Immature natural killer cell (primary cell): ENCODE measurements around the gene PDE6B. TPM values are rescaled to one million over a fixed set of nuclear protein-coding genes. Genes with fewer than 3 reads are reported as not detected.

Source experiments
- DNase-seq, 3 donors: peaks; one replicate each; pipeline ENCODE4 v3.0.0; 2022; ENCODE audit warnings: mixed read lengths in 1 of 3
- H3K27ac Mint-ChIP-seq, 6 donors: one replicate each; pipeline ENCODE4 v1.8.0; 2020; ENCODE audit warnings: mixed read lengths in 6 of 6, mild to moderate bottlenecking in 5 of 6, inconsistent platforms in 4 of 6, moderate library complexity in 3 of 6
- H3K27me3 Mint-ChIP-seq, 3 donors: one replicate each; pipeline ENCODE4 v1.8.0; 2020 to 2021; ENCODE audit warnings: low read depth in 3 of 3, mild to moderate bottlenecking in 3 of 3, mixed read lengths in 3 of 3, moderate library complexity in 3 of 3, inconsistent platforms in 1 of 3
- H3K36me3 Mint-ChIP-seq, 3 donors: one replicate each; pipeline ENCODE4 v1.8.0; 2020; ENCODE audit warnings: mixed read lengths in 3 of 3, inconsistent platforms in 2 of 3, mild to moderate bottlenecking in 2 of 3
- H3K4me1 Mint-ChIP-seq, 2 donors: one replicate each; pipeline ENCODE4 v1.8.0; 2020; ENCODE audit warnings: inconsistent platforms in 2 of 2, mild to moderate bottlenecking in 2 of 2, mixed read lengths in 2 of 2, moderate library complexity in 1 of 2
- H3K4me3 Mint-ChIP-seq, 5 donors: one replicate each; pipeline ENCODE4 v1.8.0; 2020; ENCODE audit warnings: mild to moderate bottlenecking in 5 of 5, mixed read lengths in 5 of 5, inconsistent platforms in 3 of 5, moderate library complexity in 3 of 5
- H3K9me3 Mint-ChIP-seq, 6 donors: one replicate each; pipeline ENCODE4 v1.8.0; 2020; ENCODE audit warnings: mild to moderate bottlenecking in 6 of 6, mixed read lengths in 6 of 6, inconsistent platforms in 4 of 6, moderate library complexity in 3 of 6
- polyA plus RNA-seq, 3 donors: library from polyadenylated mRNA; unstranded; fragments of 300-500 nt; fragmentation: Illumina TruSeq; gene quantifications; one replicate each; pipeline ENCODE4 v1.2.3, GENCODE V29; 2021

Gene PDE6B
- polyA plus RNA-seq, 3 donors from 2014 or later: 18.9 to 35.8 (median 28.6) TPM

DNA sequence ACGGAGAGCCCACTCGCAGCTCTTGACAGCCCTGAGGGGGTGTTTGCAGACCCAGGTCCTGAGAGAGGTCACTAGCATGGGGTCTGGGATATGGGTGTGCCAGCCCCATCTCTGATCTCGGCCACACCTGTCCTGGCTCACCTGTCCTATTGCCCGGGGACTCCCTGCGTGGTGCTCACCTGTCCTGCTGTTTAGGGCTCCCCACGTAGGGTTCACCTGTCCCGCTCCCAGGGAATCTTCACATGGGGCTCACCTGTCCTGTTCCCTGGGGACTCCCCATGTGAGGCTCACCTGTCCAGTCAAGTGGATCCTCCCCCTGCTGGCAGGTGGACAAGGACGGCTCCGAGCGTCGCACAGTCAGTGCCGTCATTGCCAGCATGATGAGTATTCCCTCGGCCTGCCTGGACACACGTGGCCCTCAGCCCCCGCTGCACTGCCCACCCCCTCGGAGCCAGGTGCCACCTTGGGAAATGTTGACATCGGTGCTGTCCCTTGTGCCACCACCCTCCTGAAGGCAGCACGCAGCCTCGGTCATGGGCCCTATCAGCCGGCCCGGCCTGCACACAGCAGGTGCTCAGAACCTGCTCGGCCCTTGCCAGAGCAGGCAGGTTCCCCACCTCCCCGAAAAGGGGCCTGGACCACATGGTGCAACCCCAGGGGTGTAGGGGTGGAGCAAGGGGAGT lies 57.3 kb downstream of the PDE6B start:
- H3K27ac Mint-ChIP-seq: peak overlapping the region in 1 of 6 donors; percentile 55
- peaks cover 15 to 16% of the 10 kb centered on the region in 2 donors for H3K4me1 Mint-ChIP-seq
- peak overlapping the region in 2 of 5 donors; percentile 27 to 39 for H3K4me3 Mint-ChIP-seq
- H3K36me3 Mint-ChIP-seq: no peaks in the 10 kb centered on the region
- no peak for DNase-seq
- H3K27me3 Mint-ChIP-seq: peaks cover 5 to 8% (median 7%) of the 10 kb centered on the region in 3 donors
- no peaks in the 10 kb centered on the region for H3K9me3 Mint-ChIP-seq

DNA sequence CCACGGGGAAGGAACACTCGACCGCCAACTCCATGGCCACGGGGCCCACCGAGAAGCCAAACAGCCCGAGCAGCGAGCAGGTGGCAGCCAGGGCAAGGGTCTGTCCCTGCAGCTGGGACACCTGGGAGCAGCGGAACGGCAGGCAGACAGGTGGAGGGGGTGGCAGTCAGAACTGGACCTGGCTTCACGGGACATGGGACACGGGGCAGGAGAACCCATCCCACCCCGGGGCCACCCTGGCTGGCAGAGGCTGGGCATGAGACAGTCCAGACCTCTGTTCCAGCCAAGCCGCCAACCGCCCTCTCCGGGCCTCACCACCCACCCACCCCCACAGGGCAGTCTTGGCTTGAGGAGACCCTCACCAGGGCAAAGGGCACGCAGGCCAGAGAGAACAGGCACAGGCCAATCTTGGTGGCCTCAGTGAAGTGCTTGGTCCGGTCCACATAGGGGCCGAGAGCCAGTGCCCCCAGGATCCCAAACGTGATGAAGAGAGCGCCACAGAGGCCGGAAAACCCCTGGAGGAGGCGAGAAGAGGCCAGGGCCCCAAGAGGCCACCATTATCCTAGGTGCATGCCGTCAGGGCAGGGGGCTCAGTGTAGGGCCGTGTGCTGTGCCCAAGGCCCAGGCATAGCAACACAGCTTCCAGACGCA lies 58.0 kb downstream of the PDE6B start:
- DNase-seq: no peak
- H3K36me3 Mint-ChIP-seq: no peaks in the 10 kb centered on the region
- H3K4me3 Mint-ChIP-seq: no peak overlapping the region
- peak overlapping the region in 3 of 6 donors; percentile 29 to 72 (median 61) for H3K27ac Mint-ChIP-seq
- H3K9me3 Mint-ChIP-seq: no peaks in the 10 kb centered on the region
- peaks cover 2 to 8% (median 7%) of the 10 kb centered on the region in 3 donors for H3K27me3 Mint-ChIP-seq
- peaks cover 15 to 18% of the 10 kb centered on the region in 2 donors for H3K4me1 Mint-ChIP-seq

DNA sequence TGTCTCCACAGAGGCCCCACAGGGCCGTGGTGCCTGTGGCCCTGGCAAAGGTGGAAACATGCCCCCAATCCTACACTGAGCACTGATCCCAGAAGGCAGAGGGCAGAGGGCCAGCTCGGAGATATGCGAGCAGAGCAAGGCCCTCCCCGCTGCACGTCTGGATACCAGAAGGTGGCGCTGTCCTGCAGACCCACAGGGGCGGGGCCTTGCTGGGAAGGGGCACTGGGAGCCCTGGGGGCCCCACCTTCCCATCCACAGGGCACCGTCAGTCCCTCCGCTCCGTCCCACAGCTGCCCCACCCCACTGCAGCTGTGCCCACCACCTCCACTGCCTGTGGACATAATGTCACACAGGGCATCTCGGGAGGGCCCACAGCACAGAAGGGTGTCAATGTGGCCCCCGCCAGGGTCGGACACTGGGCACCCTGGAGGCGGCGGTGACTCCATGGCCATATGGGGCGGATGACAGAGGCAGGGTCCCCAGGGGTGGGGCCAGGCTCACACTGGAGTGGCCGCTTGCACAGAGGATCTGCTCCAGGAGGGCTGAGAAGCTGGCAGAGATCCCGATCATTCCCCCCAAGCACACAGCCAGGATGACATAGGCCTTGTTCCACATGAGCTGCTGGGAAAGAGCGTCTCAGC lies 58.7 kb downstream of the PDE6B start:
- Mint-ChIP-seq H3K36me3 (no peaks in the 10 kb centered on the region), H3K4me1 (peaks cover 15 to 18% of the 10 kb centered on the region in 2 donors), H3K9me3 (no peaks in the 10 kb centered on the region), H3K27ac (peak overlapping the region in 4 of 6 donors; percentile 21 to 72 (median 45)), H3K27me3 (peaks cover 2 to 8% (median 7%) of the 10 kb centered on the region in 3 donors), H3K4me3 (no peak overlapping the region)
- peak in 2 of 3 donors; percentile 35 to 40 for DNase-seq

DNA sequence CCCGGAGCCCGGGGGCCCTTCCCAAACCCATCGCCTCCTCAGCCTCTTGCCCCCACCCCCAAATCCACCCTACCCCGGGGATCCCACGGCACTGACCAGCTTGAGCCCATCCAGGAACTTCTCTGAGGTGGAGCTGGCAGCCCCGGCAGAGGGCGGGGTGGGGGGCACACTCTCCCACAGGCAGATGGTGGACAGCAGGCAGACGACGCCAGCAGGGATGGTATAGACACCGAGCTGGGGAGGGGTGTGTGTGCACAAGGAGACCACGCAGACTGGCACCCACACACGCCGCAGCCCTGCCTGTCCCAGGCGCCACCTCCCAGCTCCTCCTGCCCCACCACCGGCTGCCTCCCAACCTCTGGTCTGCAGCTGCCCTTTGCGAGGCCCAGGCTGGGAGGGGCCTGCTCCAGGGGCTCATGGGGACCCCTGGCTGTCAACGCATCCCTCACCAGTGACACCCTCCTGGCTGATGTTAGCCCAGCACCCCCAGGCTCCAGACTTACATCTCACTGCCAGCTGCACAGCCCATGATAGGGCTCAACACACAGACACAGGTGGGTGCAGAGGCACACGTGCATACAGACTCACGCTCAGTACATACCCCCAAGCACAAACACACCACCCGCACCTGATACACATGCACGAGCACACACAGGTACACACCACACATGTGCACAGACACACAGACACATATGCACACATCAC lies 59.4 kb downstream of the PDE6B start:
- Mint-ChIP-seq H3K36me3 (no peaks in the 10 kb centered on the region), H3K4me1 (peaks cover 20 to 23% of the 10 kb centered on the region in 2 donors), H3K27me3 (peaks cover 2 to 8% (median 7%) of the 10 kb centered on the region in 3 donors), H3K9me3 (no peaks in the 10 kb centered on the region), H3K4me3 (peak overlapping the region in 1 of 5 donors; percentile 0), H3K27ac (peak overlapping the region in 2 of 6 donors; percentile 0 to 26)
- DNase-seq: no peak

DNA sequence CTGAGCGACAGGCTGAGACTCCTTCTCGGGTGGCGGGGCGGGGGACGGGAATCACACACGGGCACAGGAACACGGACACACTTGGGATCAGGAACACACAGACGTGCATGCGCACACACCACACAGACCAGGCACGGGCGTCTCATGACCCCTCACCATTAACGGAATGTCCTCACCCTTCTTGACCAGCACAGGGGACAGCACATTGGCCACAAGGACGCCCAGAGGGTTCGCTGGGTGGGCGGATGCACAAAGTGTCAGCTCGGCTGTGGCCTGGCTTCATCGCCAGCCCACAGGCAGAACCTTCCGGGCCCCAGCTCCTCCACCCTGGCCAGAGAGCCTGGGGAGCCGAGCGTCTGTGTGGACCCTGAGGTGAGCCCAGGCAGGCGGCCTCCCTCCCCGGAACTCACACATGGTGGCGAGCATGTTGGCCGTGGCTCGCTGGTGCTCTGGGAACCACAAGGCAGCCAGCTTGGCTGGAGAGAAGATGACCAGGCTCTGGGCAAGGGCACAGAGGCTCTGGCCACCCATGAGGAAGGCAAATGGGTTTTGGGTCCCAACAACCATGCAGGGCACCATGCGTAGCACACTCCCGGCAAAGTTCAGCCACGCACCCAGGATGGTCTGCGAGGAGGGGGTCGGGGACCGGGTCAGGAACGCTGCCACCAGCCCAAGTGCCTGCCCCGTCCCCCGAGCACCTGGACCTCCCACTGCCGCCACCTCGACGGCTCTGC lies 60.5 kb downstream of the PDE6B start:
- Mint-ChIP-seq H3K9me3 (no peaks in the 10 kb centered on the region), H3K4me1 (peaks cover 17 to 19% of the 10 kb centered on the region in 2 donors), H3K4me3 (no peak overlapping the region), H3K27ac (peak overlapping the region in 1 of 6 donors; percentile 26), H3K36me3 (no peaks in the 10 kb centered on the region), H3K27me3 (peaks cover 0 to 8% (median 2%) of the 10 kb centered on the region in 3 donors)
- no peak for DNase-seq

DNA sequence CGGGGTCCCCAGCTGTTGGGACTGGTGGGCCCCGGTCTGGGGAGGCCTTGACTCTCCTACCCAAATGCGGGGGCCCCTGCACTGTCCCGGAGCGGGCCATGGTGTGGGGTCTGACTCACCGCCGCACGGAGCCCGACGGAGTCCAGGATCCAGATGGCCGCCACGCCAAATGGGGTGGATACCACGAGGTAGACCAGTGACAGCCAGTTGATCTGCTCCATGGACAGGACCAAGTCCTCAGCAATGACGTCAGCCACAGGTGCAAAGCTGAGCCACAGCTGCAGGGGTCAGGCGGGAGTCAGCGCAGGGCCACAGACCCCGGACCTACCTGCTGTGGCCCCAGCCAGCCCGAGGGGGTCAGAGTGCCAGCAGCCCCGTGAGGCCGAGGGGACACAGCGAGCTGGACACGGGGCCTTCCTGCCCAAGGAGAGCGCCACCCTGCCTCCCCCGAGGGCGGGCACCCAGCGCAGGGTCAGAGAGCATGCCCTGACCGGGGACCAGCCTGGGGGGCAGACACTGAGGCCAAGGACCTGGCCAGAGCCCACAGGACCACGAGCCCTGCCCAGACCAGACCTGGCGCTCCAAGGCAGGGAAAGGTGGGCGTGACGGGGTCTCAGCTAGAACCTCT lies 61.2 kb downstream of the PDE6B start:
- H3K36me3 Mint-ChIP-seq: no peaks in the 10 kb centered on the region
- H3K4me1 Mint-ChIP-seq: peaks cover 15 to 19% of the 10 kb centered on the region in 2 donors
- peaks cover 0 to 4% (median 2%) of the 10 kb centered on the region in 3 donors for H3K27me3 Mint-ChIP-seq
- H3K4me3 Mint-ChIP-seq: no peak overlapping the region
- no peak for DNase-seq
- H3K9me3 Mint-ChIP-seq: no peaks in the 10 kb centered on the region
- H3K27ac Mint-ChIP-seq: no peak overlapping the region

DNA sequence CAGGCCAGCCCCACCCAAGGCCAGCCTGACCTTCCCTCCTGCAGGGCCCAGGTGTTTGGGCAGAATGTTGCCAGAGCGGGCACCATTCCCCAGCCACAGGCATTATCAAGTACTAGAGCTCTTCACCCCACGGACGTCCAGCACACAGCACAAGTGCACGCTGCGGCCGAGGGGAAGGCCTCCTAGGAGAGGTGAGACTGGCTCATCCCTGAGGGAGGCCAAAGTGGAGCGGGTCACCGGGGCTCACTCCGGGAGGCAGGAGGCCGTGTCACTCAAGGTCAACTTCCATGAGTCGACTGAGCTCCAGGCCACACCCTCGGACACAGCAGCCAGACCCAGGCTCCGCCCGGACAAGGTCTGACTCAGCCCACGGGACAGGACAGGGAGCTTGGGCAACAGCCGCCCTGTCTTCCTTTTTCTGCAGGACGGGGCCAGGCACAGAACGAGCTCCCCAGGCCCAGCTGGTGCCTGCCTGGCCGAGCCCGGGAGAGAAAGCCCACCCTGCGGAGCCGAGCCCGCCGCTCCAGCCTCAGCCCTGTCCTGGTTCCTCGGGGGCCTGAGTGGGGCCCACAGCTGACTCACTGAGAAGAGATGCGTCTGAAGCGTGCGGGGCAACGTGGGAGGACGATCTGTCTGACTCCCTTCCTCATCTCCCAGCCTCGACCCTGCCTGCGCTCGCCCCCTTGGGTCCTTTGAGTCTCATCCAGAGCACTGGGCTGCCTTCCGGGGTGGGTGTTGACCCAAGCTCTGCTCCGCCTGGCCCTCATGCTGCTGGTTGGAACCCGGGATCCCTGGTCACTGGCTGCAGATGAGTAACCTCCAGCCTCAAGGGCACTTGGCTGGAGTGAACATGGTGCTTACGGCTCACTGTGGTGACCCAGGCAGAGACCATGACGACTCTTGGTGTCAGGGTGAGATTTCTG lies 61.9 kb downstream of the PDE6B start:
- no peaks in the 10 kb centered on the region for H3K9me3 Mint-ChIP-seq
- peak overlapping the region; percentile 21 to 47 (median 38) for H3K4me3 Mint-ChIP-seq
- peaks cover 15 to 19% of the 10 kb centered on the region in 2 donors for H3K4me1 Mint-ChIP-seq

DNA sequence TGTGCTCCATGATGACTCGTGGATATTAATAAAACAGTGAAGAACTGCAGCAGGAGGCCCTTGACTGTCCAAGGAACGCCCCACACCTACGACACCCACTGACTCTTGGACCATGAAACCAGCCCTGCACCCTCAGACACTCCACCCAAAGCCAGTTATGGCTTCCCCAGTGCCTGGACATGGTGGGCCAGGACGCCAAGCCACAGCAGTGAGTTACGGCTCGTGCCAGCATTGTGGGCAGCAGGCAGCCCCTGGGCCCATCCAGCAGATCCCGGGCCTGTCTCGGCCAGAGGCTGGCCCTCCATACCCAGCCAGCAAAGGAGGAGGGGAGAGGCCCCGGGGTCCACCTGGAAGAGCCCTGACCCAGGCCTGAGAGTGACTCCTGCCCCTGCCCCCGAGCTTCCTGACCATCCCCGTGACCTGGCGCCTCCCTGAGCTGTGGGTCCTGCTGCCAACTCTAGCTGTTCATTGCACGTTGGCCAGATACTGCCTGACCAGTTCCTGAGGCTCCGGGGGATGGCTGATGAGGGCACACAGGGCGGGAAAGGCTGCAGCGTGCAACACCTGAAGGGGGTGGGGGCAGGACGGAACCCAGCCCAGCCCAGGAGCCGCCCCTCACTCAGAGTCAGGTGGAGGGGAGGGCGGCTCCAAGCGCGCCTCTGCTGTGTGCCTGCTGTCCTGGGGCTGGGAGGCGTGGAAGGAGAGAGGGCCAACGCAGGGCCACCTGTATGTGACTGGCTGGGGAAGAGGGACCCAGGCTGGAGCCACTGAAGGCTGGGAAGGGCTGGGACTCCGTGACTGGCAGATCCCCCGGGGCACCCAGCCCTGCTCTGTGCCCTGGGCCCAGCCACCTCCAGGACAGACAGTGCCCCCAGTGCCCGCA lies 62.8 kb downstream of the PDE6B start:
- Mint-ChIP-seq H3K4me1 (peaks cover 15 to 19% of the 10 kb centered on the region in 2 donors), H3K4me3 (peak overlapping the region; percentile 32 to 66 (median 48)), H3K9me3 (no peaks in the 10 kb centered on the region), H3K36me3 (no peaks in the 10 kb centered on the region), H3K27me3 (peaks cover 0 to 4% (median 0%) of the 10 kb centered on the region in 3 donors), H3K27ac (peak overlapping the region in 3 of 6 donors; percentile 30 to 64 (median 34))
- no peak for DNase-seq

More for the DNA sequence above, 61.9 kb downstream of the PDE6B start:
- Mint-ChIP-seq H3K27ac (no peak overlapping the region), H3K36me3 (no peaks in the 10 kb centered on the region), H3K27me3 (peaks cover 0 to 4% (median 2%) of the 10 kb centered on the region in 3 donors)
- DNase-seq: no peak

DNA sequence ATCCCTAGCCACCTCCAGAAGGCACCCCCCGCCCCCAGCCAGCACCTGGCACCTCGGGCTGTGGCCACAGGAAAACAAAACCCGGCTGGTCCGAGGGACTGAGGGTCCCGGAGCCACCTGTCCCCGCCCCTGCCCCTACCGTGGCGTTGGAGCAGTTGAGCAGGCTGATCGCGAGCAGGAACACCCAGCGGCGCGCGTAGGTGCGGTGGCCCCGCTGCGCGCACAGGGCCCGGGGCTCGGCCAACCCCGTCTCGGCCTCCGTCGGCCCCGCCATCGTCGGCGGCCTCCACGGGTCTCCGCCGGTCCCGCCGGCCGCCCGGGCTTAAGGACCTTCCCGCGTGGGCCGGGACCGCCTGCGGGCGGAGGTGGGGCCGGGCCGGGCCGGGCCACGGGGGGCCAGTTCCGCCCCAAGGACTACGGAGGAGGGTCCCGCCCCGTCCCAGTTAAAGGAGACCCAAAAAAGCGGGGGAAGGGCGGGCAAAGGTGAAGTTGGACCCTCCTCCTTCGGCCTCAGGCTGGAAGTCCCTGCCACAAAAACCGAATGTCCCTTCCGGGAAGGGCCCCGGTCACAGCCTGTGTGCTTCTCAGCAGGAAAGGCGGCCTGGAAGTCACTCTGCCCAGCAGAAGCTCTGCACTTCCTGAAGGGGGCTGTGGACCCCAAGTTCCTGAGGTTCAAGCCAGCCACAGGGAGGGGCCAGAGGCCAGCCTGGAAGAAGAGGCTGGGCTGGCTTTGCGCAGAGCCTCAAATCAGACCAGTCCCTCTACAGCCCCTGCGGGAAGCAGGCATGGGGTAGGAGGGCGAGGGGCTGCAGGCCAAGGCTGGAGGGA lies 63.7 kb downstream of the PDE6B start, which contains the start of gene SLC49A3:
TSS of gene SLC49A3 (minus strand) at position 298 of the 828 bp plus-strand sequence. CDS start at position 274, 24 bp downstream.
- Mint-ChIP-seq H3K27me3 (peaks cover 0 to 4% (median 3%) of the 10 kb centered on the region in 3 donors), H3K36me3 (no peaks in the 10 kb centered on the region), H3K27ac (peak within 1 kb of the TSS in 4 of 6 donors; percentile 30 to 64 (median 44)), H3K4me1 (peaks cover 15 to 17% of the 10 kb centered on the region in 2 donors), H3K4me3 (peak within 1 kb of the TSS; percentile 35 to 68 (median 48)), H3K9me3 (no peaks in the 10 kb centered on the region)
- DNase-seq: peak in 2 of 3 donors; percentile 35 to 41

DNA sequence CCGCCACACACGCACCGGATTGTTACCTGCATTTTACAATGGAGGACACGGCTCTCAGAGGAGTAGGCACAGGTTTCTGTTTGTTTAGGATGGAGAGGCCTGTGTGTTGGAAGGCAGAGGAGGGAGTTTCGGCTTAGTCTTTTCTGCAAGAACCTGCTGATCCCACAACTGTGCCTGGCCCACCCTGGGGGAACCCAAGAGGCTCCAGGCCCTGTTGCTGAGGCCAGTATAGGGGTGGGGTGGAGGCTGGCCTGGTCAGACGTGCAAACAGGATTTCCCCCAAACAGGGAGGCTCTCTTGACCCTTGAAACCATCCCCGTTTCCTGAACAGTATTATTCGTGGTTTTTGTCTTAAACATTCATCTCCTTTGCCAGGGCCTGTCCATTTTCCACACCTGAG lies 64.3 kb downstream of the PDE6B start:
- Mint-ChIP-seq H3K4me1 (peaks cover 15 to 17% of the 10 kb centered on the region in 2 donors), H3K4me3 (peak overlapping the region; percentile 27 to 68 (median 35)), H3K9me3 (no peaks in the 10 kb centered on the region), H3K36me3 (no peaks in the 10 kb centered on the region), H3K27ac (peak overlapping the region in 3 of 6 donors; percentile 32 to 62 (median 55)), H3K27me3 (peaks cover 0 to 4% (median 3%) of the 10 kb centered on the region in 3 donors)
- DNase-seq: no peak
